Measurements from ENCODE around the gene MYO5B.
"Not testable (repeated sequence)": the region's sequence is repeated elsewhere in the genome, so short reads cannot be mapped to it uniquely, and the experiment has no call there.

The MYO5B gene

DNA sequence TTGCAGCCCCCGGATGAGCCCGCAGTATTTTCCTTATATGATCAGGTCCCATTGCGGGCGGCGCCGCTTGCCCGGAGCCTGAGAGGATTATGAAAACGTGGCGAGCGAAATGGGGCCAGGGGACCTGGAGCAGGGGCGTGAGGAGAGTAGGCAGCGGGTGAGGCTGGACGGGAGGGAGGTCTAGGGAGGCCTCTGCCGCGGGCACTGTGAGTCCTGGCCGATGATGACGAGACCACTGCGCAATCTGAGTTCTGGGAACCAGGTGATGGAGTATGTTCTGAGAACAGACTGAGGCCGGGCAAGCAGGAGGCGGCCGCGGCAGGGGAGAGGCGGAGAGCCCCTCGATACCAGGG, 380.8 kb downstream of the MYO5B start:
- DNase-seq, result peak; percentile 52

DNA sequence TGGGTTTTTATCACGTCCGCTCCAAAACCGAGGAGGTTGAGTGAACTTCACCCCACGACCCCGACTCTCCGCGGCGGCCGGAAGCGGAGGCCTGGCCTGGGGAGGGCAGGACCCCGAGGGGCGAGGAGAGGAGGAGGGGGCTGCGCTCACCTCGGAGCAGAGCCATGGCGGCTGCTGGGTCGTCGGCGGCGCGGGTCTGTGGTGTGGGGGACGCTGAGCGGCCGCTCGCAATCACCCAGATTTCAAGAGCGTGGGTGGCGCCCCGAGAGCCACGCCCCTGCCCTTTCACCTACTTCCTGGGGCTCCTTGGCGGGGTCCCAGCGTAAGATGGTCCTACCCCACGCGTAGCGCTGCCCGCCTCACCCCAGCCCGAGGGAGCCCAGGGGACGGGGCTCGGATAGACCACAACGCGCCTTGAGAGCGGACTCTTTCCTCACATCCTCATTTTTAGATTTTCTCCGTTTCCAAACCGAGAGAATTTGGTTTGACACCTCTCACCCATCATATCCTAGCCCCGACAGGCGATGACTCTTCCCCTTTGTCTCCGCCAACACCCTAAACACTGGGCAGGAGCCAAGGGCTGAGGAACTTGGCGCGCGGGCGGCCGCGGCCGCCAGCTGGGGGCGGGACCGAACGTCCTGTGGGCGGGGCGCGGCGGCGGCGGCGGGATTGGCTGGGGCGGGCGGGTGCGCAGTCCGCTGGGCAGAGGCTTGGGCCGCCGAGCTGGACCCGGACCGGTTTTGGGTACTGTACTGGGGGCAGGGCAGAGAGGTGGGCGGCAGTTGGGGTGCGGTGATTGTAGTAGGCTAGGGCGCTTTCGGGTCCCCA, 381.4 kb downstream of the MYO5B start, which contains the start of gene ACAA2:
Gene ACAA2, minus strand, starts transcription at position 215 of the 828 bp plus-strand sequence. Its CDS starts 49 bp downstream, at position 166.
- peak; percentile 84 for DNase-seq

DNA sequence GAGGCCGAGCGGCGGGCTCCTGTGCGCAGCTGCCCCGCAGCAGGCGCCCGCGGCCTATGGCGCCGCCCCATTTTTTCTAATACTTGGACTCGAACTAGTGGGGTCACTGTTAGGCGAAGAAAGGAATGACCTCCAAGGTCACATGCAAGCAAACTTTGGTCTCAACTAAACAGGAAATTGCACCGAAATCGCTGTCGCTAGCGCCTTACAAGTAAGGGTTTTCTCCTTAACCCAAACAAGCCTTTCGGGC, 382.0 kb downstream of the MYO5B start:
- DNase-seq, result no peak

DNA sequence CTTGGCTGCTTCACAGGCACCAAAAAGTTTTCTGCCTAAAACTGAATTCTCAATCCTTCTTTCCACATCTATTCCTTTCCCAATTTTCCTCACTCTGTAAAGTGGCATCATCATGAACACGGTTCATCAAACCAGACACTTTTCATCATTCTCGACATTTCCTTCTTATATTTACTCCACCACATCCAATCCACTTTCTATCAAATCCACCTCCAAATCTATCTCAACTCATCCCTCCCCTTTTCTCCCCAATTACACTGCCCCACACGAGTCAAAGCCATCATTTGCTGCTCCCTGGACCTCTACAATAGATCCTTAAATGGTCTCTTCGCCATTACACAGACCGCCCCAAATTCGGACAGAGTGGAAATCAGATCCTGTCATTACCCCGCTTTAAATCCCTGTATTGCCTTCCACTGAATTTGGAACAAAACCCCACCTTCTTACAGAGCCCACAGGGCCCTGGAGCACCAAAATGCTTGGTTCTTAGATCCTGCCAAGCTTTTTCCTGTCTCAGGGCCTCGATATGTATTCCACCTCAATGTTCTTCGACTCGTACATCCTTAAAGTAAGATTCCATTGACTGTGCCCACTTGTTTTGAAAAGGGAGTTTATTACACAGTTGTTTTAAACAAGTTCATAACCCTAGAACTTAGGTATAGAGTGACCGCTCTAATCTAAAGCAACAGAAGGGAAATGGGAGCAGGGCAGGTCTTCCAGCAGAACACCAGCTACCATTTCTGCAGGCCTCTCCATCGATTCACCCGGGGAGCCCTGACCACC, 382.5 kb downstream of the MYO5B start:
- DNase-seq, result no peak

DNA sequence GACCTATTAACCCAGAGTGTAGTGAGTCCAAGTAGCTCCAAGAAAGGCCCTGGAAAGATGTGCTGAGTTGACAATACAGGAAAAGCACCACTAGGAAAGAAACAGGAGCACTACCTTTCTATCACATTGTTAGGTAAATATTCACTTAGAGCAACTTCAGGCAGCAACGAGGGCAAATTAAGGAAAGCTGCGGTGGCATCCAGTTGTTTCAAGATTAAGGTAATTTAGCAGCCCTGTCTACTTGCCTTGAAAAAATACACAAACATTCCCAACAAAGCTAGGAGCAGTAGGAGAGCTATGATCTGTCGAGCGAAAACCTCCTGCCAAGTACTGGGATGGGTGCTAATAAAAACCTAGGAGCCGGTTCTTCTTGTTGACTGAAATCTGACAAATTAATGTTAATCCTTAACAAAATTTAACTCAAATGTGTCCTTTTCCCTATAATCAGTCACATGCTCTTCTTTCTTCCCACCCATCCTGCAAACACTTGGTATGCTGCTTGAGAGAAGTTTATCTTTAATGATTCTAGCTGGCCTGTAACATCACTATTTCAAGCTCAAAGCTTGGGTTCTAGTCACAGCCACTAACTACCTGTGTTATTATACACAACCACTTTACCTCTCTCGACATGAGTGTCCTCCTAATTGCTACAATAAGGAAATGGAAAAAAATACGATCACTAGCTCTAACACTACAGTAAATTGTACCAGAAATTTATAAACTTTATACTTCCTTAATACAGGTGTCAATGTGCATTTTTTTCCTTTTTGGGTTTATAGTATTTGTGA, 383.6 kb downstream of the MYO5B start:
- no peak for DNase-seq

DNA sequence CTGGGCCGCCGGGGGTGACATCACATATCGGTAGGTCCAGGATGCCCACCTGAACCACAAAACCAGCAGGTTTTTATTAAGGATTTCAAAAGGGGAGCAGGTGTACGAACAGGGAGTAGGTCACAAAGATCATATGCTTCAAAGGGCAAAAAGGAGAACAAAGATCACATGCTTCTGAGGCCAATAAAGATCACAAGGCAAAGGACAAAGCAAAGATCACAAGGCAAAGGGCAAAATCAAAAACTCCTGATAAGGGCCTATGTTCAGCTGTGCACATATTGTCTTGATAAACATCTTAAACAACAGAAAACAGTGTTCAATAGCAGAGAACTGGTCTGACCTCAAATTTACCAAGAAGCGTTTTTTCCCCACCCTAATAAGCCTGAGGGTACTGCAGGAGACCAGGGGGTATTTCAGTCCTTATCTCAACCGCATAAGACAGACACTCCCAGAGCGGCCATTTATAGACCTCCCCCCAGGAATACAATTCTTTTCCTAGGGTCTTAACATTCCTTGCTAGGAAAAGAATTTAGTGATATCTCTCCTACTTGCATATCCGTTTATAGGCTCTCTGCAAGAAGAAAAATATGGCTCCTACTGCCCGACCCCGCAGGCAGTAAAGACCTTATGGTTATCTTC, 386.3 kb downstream of the MYO5B start:
- not testable (repeated sequence) for DNase-seq

DNA sequence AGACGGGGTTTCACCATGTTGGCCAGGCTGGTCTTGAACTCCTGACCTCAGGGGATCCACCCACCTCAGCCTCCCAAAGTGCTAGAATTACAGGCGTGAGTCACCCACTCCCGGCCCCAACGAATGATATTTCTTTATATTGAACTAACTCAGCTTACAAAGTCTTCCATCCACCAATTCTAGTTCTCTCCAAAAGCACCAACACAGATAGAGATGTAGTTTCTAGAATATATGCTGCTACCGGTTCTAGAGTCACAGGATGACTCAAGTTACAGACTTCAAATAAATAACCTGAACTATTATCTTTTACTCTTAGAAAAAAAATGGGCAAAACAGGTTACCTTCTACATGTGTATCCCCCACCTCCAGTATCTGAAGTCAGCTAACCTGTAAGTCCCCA, 390.9 kb downstream of the MYO5B start:
- DNase-seq, result no peak

DNA sequence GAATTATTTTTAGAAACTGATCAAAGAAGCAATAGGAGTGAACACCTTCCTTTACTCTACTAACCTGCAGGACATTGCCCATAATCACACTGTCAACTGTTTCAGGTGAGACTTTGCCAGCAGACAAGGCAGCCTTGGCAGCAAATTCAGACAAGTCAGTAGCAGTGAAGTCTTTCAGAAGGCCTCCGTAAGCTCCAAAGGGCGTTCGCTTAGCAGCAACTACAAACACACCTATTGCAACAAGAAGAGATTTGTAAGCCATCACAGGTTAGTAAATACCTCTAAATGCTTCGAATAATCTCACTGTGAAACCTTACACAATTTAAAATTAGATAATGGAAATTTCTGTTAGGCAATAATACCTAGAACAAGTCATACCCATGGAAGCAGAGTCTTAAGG, 392.3 kb downstream of the MYO5B start:
- DNase-seq, result no peak

DNA sequence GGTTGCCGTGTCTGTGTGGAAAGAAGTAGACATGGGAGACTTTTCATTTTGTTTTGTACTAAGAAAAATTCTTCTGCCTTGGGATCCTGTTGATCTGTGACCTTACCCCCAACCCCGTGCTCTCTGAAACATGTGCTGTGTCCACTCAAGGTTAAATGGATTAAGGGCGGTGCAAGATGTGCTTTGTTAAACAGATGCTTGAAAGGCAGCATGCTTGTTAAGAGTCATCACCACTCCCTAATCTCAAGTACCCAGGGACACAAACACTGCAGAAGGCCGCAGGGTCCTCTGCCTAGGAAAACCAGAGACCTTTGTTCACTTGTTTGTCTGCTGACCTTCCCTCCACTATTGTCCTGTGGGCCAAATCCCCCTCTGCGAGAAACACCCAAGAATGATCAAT, 394.5 kb downstream of the MYO5B start:
- DNase-seq, result not testable (repeated sequence)

DNA sequence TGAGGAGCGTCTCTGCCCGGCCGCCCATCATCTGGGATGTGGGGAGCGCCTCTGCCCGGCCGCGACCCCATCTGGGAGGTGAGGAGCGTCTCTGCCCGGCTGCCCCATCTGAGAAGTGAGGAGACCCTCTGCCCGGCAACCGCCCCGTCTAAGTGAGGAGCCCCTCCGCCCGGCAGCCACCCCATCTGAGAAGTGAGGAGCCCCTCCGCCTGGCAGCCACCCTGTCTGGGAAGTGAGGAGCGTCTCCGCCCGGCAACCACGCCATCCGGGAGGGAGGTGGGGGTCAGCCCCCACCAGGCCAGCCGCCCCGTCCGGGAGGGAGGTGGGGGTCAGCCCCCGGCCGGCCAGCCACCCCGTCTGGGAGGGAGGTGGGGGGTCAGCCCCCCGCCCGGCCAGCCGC, 395.1 kb downstream of the MYO5B start:
- not testable (repeated sequence) for DNase-seq

DNA sequence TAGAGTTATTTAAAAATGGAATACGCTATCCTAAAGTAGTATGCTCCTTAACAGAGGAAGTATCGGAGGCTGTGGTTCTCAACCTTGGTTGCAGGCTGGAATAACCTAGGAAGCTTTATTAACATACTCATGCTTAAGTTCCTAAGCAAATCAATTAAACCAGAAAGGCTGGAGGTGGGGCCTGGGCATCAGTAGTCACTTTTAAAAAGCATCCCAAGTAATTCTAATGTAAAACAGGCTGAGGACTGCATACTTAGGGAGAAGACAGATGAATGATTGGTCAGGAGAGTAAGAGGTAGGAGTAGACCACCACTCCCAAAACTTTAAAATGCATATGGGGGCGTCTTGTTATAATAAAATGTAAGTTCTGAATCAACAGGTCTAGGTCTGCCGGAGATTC, 396.9 kb downstream of the MYO5B start:
- DNase-seq, result no peak

DNA sequence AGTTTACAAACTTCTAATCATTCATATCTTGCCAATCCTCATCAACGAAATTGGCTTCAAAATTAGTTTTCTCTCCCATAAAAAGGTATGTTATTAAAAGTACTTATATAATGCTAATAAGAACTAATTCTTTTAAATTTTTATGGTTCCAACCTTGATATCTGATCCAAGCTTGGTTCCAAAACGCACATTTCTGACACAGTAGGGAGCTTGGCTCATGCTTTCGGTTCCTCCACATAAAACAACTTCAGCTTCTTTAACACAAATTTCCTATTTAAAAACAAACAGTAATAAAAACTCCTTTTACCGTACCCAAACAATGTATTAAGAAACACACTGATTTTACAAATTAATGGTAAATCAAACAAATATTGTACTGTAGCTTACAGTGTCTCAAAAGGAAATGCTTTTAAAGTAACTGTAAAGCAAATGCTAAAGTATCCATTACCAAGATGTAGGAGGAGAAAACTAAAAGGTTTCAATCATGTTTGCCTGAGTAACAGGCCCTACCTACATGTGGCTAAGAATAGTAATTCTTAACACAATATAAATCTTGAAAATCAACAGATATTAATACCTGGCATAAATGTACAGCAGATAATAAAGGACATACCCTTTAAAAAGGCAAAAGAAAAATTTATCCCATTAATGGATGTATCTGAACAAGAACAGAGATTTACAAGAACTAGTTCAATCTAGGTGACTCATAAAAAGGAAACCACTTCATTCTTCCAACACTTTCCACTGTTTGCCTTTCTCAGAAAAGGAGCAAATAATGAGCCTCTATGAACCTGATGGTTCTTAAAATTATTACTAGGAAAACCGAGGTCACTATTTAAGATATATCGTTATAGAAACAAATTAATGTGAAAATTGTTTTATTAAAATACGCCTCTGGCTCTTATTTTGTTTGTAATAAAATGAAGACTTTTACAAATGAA, 399.1 kb downstream of the MYO5B start:
- no peak for DNase-seq

DNA sequence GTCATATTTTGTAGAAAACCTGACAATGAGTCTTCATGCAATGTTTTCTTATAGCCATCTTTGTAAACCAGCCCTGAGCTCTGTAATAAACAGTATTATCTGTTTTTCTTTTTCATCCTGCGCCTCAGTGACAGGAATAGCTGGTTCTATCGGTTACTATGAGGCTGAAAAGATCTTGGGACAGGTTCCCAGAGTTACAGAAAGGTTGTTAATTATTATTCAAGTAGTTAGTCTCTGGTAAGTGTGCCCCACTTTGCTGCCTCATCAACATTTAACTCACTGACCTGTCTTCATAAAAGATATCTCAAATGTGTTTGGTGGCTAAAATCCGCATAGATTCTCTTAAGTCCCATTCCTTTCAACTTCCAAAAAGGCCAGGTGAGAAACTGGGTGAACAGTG, 400.2 kb downstream of the MYO5B start:
- DNase-seq, result no peak

DNA sequence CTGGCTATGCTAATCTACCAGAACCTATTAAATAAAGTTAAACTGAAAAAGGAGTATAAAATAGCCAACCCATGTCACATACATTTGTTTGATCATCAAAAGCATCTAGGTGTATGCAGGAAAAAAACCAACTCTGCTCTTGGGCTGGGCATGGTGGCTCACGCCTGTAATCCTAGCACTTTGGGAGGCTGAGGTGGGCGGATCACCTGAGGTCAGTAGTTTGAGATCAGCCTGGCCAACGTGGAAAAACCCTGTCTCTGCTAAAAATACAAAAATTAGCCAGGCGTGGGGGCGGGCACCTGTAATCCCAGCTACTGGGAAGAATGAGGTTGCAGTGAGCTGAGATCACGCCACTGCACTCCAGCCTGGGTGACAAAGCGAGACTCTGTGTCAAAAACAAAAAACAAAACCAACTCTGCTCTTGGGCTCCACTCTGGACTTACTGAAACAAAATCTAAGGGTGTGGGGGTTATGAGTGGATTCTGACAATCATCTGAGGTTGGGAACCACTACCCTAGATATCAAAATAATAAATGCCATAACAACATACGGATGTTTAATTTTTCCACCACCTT, 405.3 kb downstream of the MYO5B start:
- not testable (repeated sequence) for DNase-seq

DNA sequence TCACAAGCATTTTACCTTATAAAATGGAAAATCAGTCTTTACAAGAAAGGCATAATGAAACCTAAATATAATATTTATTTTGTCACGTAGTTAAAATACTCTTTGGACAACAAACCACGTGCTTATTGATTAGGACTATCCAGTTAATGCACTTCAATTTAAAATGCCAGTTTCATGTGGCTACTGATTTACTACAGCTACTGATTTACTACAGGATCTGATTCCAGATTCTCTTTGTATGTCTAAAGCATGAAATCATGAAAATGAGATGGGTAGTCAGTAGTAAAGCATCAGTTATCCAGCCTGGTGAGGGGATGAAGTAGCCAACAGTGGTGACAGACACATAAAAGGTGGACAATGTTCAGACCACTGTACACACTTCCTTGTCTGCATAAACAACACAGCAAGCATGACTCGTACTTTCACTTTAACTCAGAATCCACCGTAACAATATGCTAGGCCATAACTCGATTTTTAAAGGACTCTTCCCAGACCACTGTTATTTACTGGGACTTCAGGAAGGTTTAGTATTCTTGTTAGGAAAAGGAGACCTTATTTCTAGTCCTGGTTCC, 406.5 kb downstream of the MYO5B start:
- no peak for DNase-seq

DNA sequence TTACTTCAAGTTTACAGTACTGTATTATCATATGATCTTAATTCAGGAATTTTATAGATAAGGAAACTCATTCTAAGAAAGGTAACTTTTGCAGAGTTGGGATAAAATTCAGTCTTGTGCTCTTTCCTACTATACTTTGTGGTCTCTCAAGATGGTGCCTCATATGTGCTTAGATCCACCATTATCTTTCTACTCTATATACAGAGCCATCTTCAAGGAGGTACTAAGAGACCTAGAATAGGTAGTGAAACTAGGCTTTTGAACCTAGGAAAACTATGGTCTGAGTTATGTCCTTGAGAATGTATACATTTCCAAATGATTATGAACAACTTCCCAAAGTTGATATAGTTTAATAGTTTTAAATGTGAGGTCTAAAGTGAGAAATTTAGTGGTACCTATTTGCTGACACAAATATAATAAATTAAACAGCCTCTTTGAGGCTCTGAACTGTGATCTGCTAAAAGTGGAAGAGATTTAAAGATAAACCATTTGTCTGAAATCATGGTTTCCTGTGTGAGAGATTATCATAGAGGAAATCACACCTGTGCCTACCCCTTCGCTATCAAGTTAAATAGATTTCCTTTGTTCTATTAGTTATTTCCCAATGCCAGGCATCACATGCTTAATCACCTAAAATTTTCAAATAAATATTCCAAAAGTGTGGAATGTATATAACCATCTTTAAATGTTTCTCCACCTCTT, 408.8 kb downstream of the MYO5B start:
- DNase-seq, result no peak

DNA sequence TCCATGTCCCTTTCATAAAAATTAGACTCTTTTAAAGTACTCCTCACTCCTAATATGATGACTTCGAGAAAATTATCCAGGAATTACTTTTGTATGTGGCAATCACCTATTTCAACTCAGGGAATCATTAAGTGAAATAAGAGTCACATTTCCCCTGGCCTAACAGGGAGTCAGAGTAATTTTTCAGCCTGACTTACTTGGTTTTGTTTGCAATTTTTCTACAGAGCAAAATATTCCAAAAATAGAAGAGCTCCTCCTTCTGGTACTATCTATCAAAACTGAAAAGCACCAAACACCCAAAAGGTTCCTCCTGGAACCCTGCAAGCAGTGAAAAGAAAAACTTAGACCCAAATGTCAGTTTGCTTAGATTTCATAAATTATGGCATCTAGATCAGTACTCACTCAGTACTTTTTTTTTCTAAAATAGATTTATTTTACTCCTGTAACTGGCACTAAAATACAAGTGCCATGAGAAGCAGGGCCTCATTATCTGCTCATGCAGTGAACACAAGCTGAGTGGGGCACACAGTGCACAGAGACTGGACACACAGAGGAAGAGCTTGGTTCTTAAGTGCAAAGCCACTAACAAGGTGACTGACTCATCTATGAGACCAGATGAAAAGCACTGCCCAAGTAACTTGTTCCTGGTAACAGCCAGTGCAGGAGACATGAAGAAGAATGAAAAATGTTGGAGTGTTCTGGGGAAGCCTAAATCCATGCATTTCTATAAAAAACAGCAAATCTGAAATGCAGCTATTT, 410.3 kb downstream of the MYO5B start:
- DNase-seq, result no peak

DNA sequence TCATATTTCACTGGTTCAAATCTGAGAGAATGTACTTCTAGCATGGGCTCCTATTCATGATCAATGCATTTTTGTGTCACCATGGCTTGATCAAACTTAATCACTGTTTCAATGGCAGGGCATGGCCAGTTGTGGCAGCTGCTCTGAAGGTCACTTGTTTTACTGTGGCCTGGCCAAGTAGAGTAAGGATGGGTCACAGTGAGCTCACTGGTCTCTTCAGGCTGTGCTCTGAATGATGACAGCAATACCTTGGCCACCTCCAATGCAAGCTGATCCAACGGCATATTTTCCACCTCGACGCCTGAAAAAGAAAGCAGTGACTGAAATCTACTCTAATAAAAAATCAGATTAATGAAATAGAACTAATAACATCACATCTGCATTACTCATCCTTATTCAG, 411.3 kb downstream of the MYO5B start:
- not testable (repeated sequence) for DNase-seq

DNA sequence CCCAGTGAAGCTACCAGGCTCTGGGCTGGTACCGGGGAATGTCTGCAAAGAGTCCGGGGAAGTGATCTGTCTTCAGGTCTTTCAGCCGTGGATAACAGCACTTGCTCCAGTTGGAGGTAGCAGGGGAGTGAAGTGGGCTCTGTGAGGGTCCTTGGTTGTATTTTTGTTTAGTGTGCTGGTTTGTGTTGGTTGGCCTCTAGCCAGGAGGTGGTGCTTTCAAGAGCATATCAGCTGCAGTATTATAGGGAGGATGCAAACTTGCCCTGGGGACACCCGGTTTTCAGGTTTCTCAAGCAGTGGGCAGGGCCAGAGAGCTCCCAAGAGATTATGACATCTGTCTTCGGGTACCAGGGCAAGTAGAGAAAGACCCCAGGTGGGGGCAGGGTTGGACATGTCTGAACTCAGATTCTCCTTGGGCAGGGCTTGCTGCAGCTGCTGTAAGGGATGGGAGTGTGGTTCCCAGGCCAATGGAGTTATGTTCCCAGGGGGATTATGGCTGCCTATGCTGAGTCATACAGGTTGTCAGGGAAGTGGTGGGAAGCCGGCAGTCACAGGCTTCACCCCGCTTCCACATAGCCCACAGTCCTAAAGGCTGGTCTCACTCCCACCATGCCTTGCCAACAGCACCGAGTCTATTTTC, 416.0 kb downstream of the MYO5B start:
- no peak for DNase-seq

Measured in stimulated activated CD4-positive, alpha-beta T cell treated with anti-CD3 and anti-CD28 coated beads, Interleukin-4, amount 100 ng/mL, for 24 hours (primary cell).